Activated gamma-delta T cell treated with anti-CD3 and anti-CD28 coated beads, Interleukin-2, amount 50 U/mL, for 16 hours (primary cell): ENCODE measurements around the gene TTBK2.
"Not testable (repeated sequence)": the region's sequence is repeated elsewhere in the genome, so short reads cannot be mapped to it uniquely, and the experiment has no call there.

Experiments
- DNase-seq: peaks from one replicate; pipeline ENCODE4 v3.0.0-alpha.2; 2020; ENCODE audit warnings: low read depth

Gene TTBK2

GRCh38 chr15:42820811-42821210 is 99.8 kb downstream of the TTBK2 start:
- DNase-seq: no peak

- DNase-seq: no peak
Observed at GRCh38 chr15:42819786-42820185, 100.8 kb downstream of the TTBK2 start.

GRCh38 chr15:42811433-42811832 is 109.1 kb downstream of the TTBK2 start:
- no peak for DNase-seq

GRCh38 chr15:42808913-42809312 is 111.7 kb downstream of the TTBK2 start:
- no peak for DNase-seq

GRCh38 chr15:42805266-42805665 is 115.3 kb downstream of the TTBK2 start:
- DNase-seq: no peak

GRCh38 chr15:42804739-42805138 is 115.8 kb downstream of the TTBK2 start:
- no peak for DNase-seq

GRCh38 chr15:42803436-42803835 is 117.1 kb downstream of the TTBK2 start:
- no peak for DNase-seq

GRCh38 chr15:42802168-42802567 is 118.4 kb downstream of the TTBK2 start:
- DNase-seq: no peak

GRCh38 chr15:42800731-42801474 is 119.7 kb downstream of the TTBK2 start:
- no peak for DNase-seq

- no peak for DNase-seq
Observed at GRCh38 chr15:42798802-42799201, 121.8 kb downstream of the TTBK2 start.

- no peak for DNase-seq
Observed at GRCh38 chr15:42796955-42797782, 123.4 kb downstream of the TTBK2 start.

- DNase-seq: no peak
Observed at GRCh38 chr15:42788725-42789124, 131.9 kb downstream of the TTBK2 start.

- DNase-seq: no peak
Observed at GRCh38 chr15:42786978-42787377, 133.6 kb downstream of the TTBK2 start.

- no peak for DNase-seq
Observed at GRCh38 chr15:42785569-42785968, 135.0 kb downstream of the TTBK2 start.

GRCh38 chr15:42784705-42785104 is 135.9 kb downstream of the TTBK2 start:
- DNase-seq: no peak

GRCh38 chr15:42782716-42783115 is 137.9 kb downstream of the TTBK2 start:
- DNase-seq: no peak

GRCh38 chr15:42775416-42775815 is 145.2 kb downstream of the TTBK2 start:
- no peak for DNase-seq

GRCh38 chr15:42772901-42773300 is 147.7 kb downstream of the TTBK2 start:
- DNase-seq: no peak

GRCh38 chr15:42772144-42772543 is 148.4 kb downstream of the TTBK2 start:
- DNase-seq: no peak

- DNase-seq: not testable (repeated sequence)
Observed at GRCh38 chr15:42766109-42766508, 154.5 kb downstream of the TTBK2 start.

GRCh38 chr15:42764154-42764731 is 156.3 kb downstream of the TTBK2 start:
- not testable (repeated sequence) for DNase-seq

- DNase-seq: not testable (repeated sequence)
Observed at GRCh38 chr15:42761813-42762212, 158.8 kb downstream of the TTBK2 start.

- DNase-seq: no peak
Observed at GRCh38 chr15:42760759-42761158, 159.8 kb downstream of the TTBK2 start.
